Right lobe of liver (tissue), 4 donors: ENCODE data around the gene OR2F1.

Source experiments
- CTCF ChIP-seq, 4 donors: fragments of 200-600 bp in 3 of 4; fragments of 450-650 bp in 1 of 4; IDR thresholded peaks; one replicate each; pipeline versions ENCODE4 v1.5.1 to v1.8.0; 2016 to 2022; ENCODE audit warnings: antibody characterized with exemption in 4 of 4, mild to moderate bottlenecking in 2 of 4
- POLR2A ChIP-seq: fragments of 450-650 bp; IDR thresholded peaks from one replicate; pipeline ENCODE4 v1.6.1; 2017; ENCODE audit warnings: antibody characterized with exemption, mild to moderate bottlenecking
- donor health status: DM: no; HTN: no; CAD: no.
- donor health status: DM: no; HTN: no; CAD: no.
- donor health status: DM: no; HTN: yes; CAD: no.

GRCh38 chr7:143987513-143987912 is 32.9 kb downstream of the OR2F1 start:
- TF ChIP-seq CTCF (IDR thresholded peaks at IDR 0.05) = no peak
- TF ChIP-seq POLR2A = no peak
